GM20000 (cell line): Measurements from ENCODE around the gene PANK2.

Source experiments
- DNase-seq: peaks from one replicate; pipeline ENCODE4 v3.0.0; 2012; ENCODE audit warnings: low spot score
- CTCF ChIP-seq: IDR thresholded peaks from 2 replicates; pipeline ENCODE4 v1.5.1; 2012; ENCODE audit warnings: mild to moderate bottlenecking, control low read depth; ENCODE audit errors: extremely low read depth, missing control alignments

PANK2 gene

GRCh38 chr20:3865152-3865886 is 23.9 kb upstream of the PANK2 start:
- no peak for DNase-seq
- TF ChIP-seq CTCF, result no peak

GRCh38 chr20:3865887-3866407 is 23.2 kb upstream of the PANK2 start:
- DNase-seq, result no peak

GRCh38 chr20:3866464-3866863 is 22.7 kb upstream of the PANK2 start:
- no peak for DNase-seq
- TF ChIP-seq CTCF, result no peak

More at GRCh38 chr20:3865887-3866407, 23.2 kb upstream of the PANK2 start:
- TF ChIP-seq CTCF, result no peak

GRCh38 chr20:3867802-3868201 is 21.4 kb upstream of the PANK2 start:
- DNase-seq, result no peak
- TF ChIP-seq CTCF, result no peak

GRCh38 chr20:3869839-3870634 is 19.1 kb upstream of the PANK2 start:
- no peak for DNase-seq
- no peak for TF ChIP-seq CTCF

GRCh38 chr20:3871550-3872265 is 17.5 kb upstream of the PANK2 start:
- TF ChIP-seq CTCF, result no peak
- DNase-seq, result no peak
